ENCODE measurements around the gene ANAPC1. TPM values are rescaled to one million over a fixed set of nuclear protein-coding genes. Genes with fewer than 3 reads are reported as not detected.
A peak's percentile ranks its signal among the peaks of the same experiment; 100 is the strongest.

The ANAPC1 gene
- total and polyA plus RNA-seq, 2 experiments from 2014 or later, result 17.8 to 175 TPM

- no peak for TF ChIP-seq NANOG (IDR thresholded peaks at IDR 0.05; ENCODE audit: borderline replicate concordance)
- TF ChIP-seq EZH2 (IDR thresholded peaks at IDR 0.05; ENCODE audit: low read depth, unreplicated experiment), result no peak
- no peak for TF ChIP-seq ZNF462 (CRISPR knock-in tag; IDR thresholded peaks at IDR 0.05)
Measured at GRCh38 chr2:111923276-111923804, 39.3 kb upstream of the ANAPC1 start (continued).

- Mint-ChIP-seq H3K27ac (no peak overlapping the region), H3K9me3 (no peaks in the 10 kb centered on the region), H3K36me3 (ENCODE audit: low read depth) (no peaks in the 10 kb centered on the region), H3K4me3 (no peak overlapping the region), H3K4me1 (0 out of 3 replicates have a peak, but pooled peaks cover 7% of the 10 kb centered on the region), H3K27me3 (ENCODE audit: insufficient read depth, low read depth, poor library complexity) (peaks cover 7% of the 10 kb centered on the region)
- H3K27ac ChIP-seq (ENCODE audit: low read depth), result no peak overlapping the region
- no peaks in the 10 kb centered on the region for H3K79me2 ChIP-seq (replicated peaks; ENCODE audit: insufficient read depth)
- H4K20me1 ChIP-seq (replicated peaks; ENCODE audit: insufficient read depth), result no peaks in the 10 kb centered on the region; the same call in 1 of the 2 replicates
- H3K9me2 ChIP-seq (ENCODE audit: insufficient read depth), result no peaks in the 10 kb centered on the region
- H3K4me1 ChIP-seq (ENCODE audit: insufficient read depth), result no peaks in the 10 kb centered on the region
- ATAC-seq (peak; percentile 28; the same call in 2 of the 3 replicates), DNase-seq (ENCODE audit: low spot score) (no peak)
- no peaks in the 10 kb centered on the region for H3F3A ChIP-seq (replicated peaks; ENCODE audit: low read depth)
- H2AFZ ChIP-seq, result no peak overlapping the region
- no peaks in the 10 kb centered on the region for H3K27me3 ChIP-seq (ENCODE audit: insufficient read depth)
- no peak overlapping the region for H3K4me3 ChIP-seq
- H3K4me2 ChIP-seq, result no peak overlapping the region
- no peaks in the 10 kb centered on the region for H3K36me3 ChIP-seq (ENCODE audit: insufficient read depth)
- TF ChIP-seq NANOG (IDR thresholded peaks at IDR 0.05; ENCODE audit: borderline replicate concordance) (no peak), ZNF114 (CRISPR knock-in tag; IDR thresholded peaks at IDR 0.05) (no peak), EZH2 (IDR thresholded peaks at IDR 0.05; ENCODE audit: low read depth, unreplicated experiment) (no peak), JUNB (IDR thresholded peaks at IDR 0.05; ENCODE audit: unreplicated experiment) (no peak), ZNF331 (CRISPR knock-in tag; IDR thresholded peaks at IDR 0.05; ENCODE audit: low read depth) (no peak), EZH2phosphoT487 (IDR thresholded peaks at IDR 0.05; ENCODE audit: unreplicated experiment) (no peak), ZNF462 (CRISPR knock-in tag; IDR thresholded peaks at IDR 0.05) (no peak), POLR2AphosphoS5 (IDR thresholded peaks at IDR 0.05; ENCODE audit: low read depth) (no peak)
Measured at GRCh38 chr2:111919794-111920608, 36.0 kb upstream of the ANAPC1 start.
